Right atrium auricular region (tissue), 2 donors: ENCODE results near the gene STAMBPL1. TPM values are rescaled to one million over a fixed set of nuclear protein-coding genes. Genes with fewer than 3 reads are reported as not detected.
A peak's percentile ranks its signal among the peaks of the same experiment; 100 is the strongest.

Experiments used
- DNase-seq: peaks from one replicate; pipeline ENCODE4 v3.0.0-alpha.2; 2019; ENCODE audit warnings: low spot score
- H3K27ac ChIP-seq, 2 donors: fragments of 200-600 bp; sonication (generic); 1 replicate in 1 of 2; 2 replicates in 1 of 2; pipeline ENCODE4 v1.5.1; 2016 to 2019
- H3K27me3 ChIP-seq, 2 donors: fragments of 200-600 bp; sonication (generic); one replicate each; pipeline versions ENCODE4 v1.5.1 to v1.6.0; 2017 to 2019
- H3K36me3 ChIP-seq: fragments of 200-600 bp; sonication (generic); one replicate; pipeline ENCODE4 v1.5.1; 2016
- H3K4me1 ChIP-seq, 2 donors: fragments of 200-600 bp; sonication (generic); one replicate each; pipeline versions ENCODE4 v1.5.1 to v1.6.0; 2017 to 2019
- H3K4me3 ChIP-seq, 2 donors: fragments of 200-600 bp; sonication (generic); 1 replicate in 1 of 2; 2 replicates in 1 of 2; pipeline ENCODE4 v1.5.1; 2017 to 2019; ENCODE audit warnings: mild to moderate bottlenecking in 1 of 2, moderate library complexity in 1 of 2
- H3K9me3 ChIP-seq, 2 donors: fragments of 200-600 bp; sonication (generic); one replicate each; pipeline ENCODE4 v1.5.1; 2019
- total RNA-seq, 2 donors: library from RNA; depleted of rRNA; stranded (reverse); fragments of >200 nt; gene quantifications; one replicate each; pipeline ENCODE4 v1.1.0, GENCODE V29; 2016
- TF ChIP-seq, protein P1 (sequence below), 2 donors: fragments of 200-600 bp; sonication (generic); IDR thresholded peaks; one replicate each; pipeline ENCODE4 v1.5.1; 2019; ENCODE audit warnings: antibody characterized with exemption in 2 of 2

The STAMBPL1 gene
- total RNA-seq, 2 donors from 2014 or later = 8.8 to 13.8 TPM

DNA sequence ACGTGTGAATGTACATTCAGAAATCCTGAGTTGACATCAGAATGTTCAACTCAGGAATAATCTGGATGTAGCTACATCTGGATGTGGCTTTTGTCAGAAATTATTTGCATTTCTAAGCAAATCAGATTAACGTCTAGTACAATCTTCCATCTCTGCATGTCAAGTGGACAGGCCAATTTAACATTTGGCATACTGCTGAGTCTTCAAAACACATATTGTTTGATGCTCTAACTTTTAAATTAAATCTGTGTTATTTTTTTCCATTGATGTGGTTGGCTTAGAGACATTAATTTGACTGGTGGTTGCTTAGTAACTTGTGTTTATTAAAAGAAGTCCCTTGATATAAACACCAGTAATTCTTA lies 3.4 kb downstream of the STAMBPL1 start:
- DNase-seq = no peak
- Histone ChIP-seq H3K4me3 (no peak overlapping the region), H3K9me3 (no peaks in the 10 kb centered on the region), H3K4me1 (peaks cover 0 to 47% of the 10 kb centered on the region in 2 donors), H3K27ac (peak overlapping the region; percentile 95 to 96), H3K36me3 (no peaks in the 10 kb centered on the region), H3K27me3 (no peaks in the 10 kb centered on the region)
- TF ChIP-seq, protein P1, sequence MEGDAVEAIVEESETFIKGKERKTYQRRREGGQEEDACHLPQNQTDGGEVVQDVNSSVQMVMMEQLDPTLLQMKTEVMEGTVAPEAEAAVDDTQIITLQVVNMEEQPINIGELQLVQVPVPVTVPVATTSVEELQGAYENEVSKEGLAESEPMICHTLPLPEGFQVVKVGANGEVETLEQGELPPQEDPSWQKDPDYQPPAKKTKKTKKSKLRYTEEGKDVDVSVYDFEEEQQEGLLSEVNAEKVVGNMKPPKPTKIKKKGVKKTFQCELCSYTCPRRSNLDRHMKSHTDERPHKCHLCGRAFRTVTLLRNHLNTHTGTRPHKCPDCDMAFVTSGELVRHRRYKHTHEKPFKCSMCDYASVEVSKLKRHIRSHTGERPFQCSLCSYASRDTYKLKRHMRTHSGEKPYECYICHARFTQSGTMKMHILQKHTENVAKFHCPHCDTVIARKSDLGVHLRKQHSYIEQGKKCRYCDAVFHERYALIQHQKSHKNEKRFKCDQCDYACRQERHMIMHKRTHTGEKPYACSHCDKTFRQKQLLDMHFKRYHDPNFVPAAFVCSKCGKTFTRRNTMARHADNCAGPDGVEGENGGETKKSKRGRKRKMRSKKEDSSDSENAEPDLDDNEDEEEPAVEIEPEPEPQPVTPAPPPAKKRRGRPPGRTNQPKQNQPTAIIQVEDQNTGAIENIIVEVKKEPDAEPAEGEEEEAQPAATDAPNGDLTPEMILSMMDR (IDR thresholded peaks at IDR 0.05) = no peak

DNA sequence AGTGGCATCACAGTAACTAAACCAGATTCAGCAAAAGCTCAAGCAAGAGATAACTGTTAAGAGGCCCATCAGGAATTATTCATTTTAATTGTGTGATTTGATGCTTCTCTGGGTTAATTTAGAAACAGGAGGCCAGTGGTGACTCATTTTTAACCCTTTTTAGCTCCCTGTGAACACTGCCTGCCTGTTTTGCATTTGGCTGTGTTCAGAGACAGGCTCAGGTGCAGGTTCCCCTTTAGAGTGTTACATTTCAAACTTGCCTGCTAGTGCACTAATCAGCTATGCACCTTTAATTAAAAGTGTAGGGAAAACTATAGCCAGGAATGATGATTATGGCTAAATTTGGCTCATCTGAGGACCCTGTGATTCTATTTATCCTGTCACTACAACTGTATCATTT lies 6.5 kb downstream of the STAMBPL1 start:
- H3K27ac ChIP-seq = no peak overlapping the region
- no peak for DNase-seq
- no peaks in the 10 kb centered on the region for H3K36me3 ChIP-seq
- H3K9me3 ChIP-seq = no peaks in the 10 kb centered on the region
- no peaks in the 10 kb centered on the region for H3K27me3 ChIP-seq
- TF ChIP-seq, protein P1 (IDR thresholded peaks at IDR 0.05) = no peak
- H3K4me3 ChIP-seq = no peak overlapping the region
- peaks cover 0 to 34% of the 10 kb centered on the region in 2 donors for H3K4me1 ChIP-seq

DNA sequence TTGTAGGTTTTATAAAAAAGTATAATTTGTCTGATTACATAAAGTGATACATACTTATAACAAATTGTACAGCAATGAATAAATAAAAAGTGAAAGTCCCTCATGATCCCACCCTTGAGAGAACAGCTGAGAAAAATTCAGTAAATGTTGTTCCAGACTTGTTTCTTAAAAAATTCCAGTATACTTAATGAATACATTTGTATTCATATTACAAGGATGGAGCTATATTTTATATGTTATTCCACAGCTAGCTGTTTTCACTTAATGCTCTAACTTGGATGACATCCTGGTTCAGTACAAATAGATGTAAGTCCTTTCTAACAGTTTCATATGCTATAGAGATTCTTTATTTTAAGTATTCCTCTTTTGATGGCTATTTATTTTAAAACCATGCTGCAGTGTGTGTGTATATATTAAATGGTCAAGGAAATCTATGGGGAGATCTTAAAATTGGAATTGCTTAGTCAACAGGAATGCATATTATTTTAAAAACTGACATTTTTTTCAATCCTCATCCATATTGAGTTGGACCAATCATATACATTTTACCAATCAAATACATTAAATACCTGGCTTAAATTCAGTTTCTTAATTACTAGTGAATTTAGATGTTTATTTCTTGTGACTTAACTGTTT lies 8.9 kb downstream of the STAMBPL1 start:
- Histone ChIP-seq H3K4me3 (no peak overlapping the region), H3K27me3 (no peaks in the 10 kb centered on the region), H3K4me1 (peaks cover 0 to 25% of the 10 kb centered on the region in 2 donors), H3K9me3 (no peaks in the 10 kb centered on the region), H3K36me3 (no peaks in the 10 kb centered on the region), H3K27ac (no peak overlapping the region)
- DNase-seq = no peak
- TF ChIP-seq, protein P1 (IDR thresholded peaks at IDR 0.05) = no peak

DNA sequence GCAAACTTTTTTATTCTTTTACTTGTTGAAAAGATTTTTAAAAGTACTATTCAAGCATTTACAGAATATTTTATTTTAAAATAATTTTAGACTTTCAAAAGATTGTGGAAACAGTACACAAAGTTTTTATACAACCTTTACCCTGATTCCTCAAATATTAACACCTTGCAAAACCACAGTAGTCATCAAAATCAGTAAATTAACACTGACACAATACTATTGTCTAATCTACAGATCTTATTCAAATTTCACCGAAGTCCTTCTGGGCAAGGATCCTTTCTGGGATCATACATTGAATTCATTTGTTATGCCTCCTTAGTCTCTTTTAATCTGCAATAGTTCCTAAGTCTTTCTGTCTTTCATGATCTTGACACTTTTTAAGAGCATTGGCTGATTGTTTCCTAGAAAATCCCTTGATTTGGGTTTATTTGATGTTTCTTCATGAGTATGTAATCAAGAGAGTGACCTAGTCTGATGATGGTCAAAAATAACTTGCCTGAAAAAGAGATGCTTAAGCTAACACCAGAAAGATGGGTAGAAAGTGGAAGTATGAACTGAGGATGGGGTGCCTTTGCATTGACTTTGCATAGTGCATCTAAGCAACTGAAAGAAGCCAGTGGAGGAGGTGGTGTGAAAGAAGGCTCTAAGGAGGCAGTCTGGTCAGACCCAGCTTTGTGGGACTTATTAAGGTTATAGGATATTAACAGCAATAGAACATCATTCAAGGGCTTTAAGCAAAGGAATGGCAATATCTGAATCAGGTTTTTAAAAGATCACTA lies 9.7 kb downstream of the STAMBPL1 start:
- H3K27ac ChIP-seq = no peak overlapping the region
- H3K4me3 ChIP-seq = no peak overlapping the region
- no peaks in the 10 kb centered on the region for H3K27me3 ChIP-seq
- TF ChIP-seq, protein P1 (IDR thresholded peaks at IDR 0.05) = no peak
- peaks cover 0 to 25% of the 10 kb centered on the region in 2 donors for H3K4me1 ChIP-seq
- H3K36me3 ChIP-seq = no peaks in the 10 kb centered on the region
- H3K9me3 ChIP-seq = no peaks in the 10 kb centered on the region
- no peak for DNase-seq

DNA sequence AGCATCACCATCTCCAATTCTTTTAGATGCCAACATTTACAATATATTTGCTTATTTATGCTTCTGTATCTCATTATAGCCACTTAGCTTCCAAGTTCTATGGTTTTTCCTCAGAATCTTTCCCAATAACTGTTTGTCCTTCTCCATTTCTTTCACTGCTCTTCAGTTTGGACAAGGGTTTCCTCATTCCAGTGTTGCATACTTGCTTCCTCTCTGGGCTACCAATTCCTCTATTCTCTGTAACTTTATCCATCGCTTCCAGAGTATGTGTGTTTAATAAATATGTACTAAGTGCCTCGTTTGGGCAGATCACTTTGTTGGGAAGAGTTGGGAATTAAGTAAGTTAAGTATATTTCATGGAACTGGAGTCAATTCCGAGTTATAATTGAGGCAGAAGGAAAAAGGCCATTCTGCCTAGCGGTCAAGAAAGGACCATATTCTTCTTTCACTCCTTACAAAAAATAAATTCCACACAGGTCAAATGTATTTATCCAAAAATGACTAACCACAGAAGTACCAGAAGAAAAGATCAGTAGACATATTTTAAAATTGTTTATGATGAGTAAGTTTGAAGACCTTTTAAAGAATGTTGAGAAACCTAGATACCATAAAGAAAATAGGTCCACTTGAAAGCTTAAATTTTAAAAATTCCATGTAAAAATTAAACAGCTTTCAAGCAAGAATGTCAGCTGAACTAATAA lies 10.8 kb downstream of the STAMBPL1 start:
- H3K4me1 ChIP-seq = peaks cover 0 to 35% of the 10 kb centered on the region in 2 donors
- TF ChIP-seq, protein P1 (IDR thresholded peaks at IDR 0.05) = no peak
- DNase-seq = no peak

More for the DNA sequence above, 10.8 kb downstream of the STAMBPL1 start:
- no peaks in the 10 kb centered on the region for H3K36me3 ChIP-seq
- no peaks in the 10 kb centered on the region for H3K27me3 ChIP-seq
- no peak overlapping the region for H3K4me3 ChIP-seq
- no peaks in the 10 kb centered on the region for H3K9me3 ChIP-seq
- H3K27ac ChIP-seq = no peak overlapping the region
